ENCODE data around the gene DPP10. TPM values are rescaled to one million over a fixed set of nuclear protein-coding genes. Genes with fewer than 3 reads are reported as not detected.

Gene DPP10
- total RNA-seq, 2 donors from 2014 or later: not detected

GRCh38 chr2:114609203-114609602 lies 166.8 kb downstream of the DPP10 start:
- TF ChIP-seq CTCF (IDR thresholded peaks at IDR 0.05): no peak
- no peak overlapping the region for H3K27ac ChIP-seq
- no peak for DNase-seq (ENCODE audit: low spot score)
- no peaks in the 10 kb centered on the region for H3K9me3 ChIP-seq
- no peak for ATAC-seq (ENCODE audit: insufficient number of reproducible peaks, low FRiP score, low read depth)
- H3K4me1 ChIP-seq (ENCODE audit: control insufficient read depth in 1 of 2, low read depth in 2 of 2): no peaks in the 10 kb centered on the region
- no peaks in the 10 kb centered on the region for H3K36me3 ChIP-seq
- no peak overlapping the region for H3K4me3 ChIP-seq
- H3K27me3 ChIP-seq (replicated peaks; ENCODE audit: insufficient read depth): no peaks in the 10 kb centered on the region

- no peak for DNase-seq (ENCODE audit: low spot score)
- Histone ChIP-seq H3K27ac (no peak overlapping the region), H3K27me3 (replicated peaks; ENCODE audit: insufficient read depth) (no peaks in the 10 kb centered on the region), H3K36me3 (no peaks in the 10 kb centered on the region), H3K9me3 (no peaks in the 10 kb centered on the region), H3K4me1 (ENCODE audit: control insufficient read depth in 1 of 2, low read depth in 2 of 2) (no peaks in the 10 kb centered on the region), H3K4me3 (no peak overlapping the region)
- ATAC-seq (ENCODE audit: insufficient number of reproducible peaks, low FRiP score, low read depth): no peak
- no peak for TF ChIP-seq CTCF (IDR thresholded peaks at IDR 0.05)
Measured at GRCh38 chr2:114609801-114610200, 167.4 kb downstream of the DPP10 start.

- H3K4me1 ChIP-seq (ENCODE audit: control insufficient read depth in 1 of 2, low read depth in 2 of 2): no peaks in the 10 kb centered on the region
- no peak for DNase-seq (ENCODE audit: low spot score)
- ATAC-seq (ENCODE audit: insufficient number of reproducible peaks, low FRiP score, low read depth): no peak
- H3K27ac ChIP-seq: no peak overlapping the region
- H3K27me3 ChIP-seq (replicated peaks; ENCODE audit: insufficient read depth): no peaks in the 10 kb centered on the region
- TF ChIP-seq CTCF (IDR thresholded peaks at IDR 0.05): no peak
- H3K4me3 ChIP-seq: no peak overlapping the region
- H3K36me3 ChIP-seq: no peaks in the 10 kb centered on the region
- no peaks in the 10 kb centered on the region for H3K9me3 ChIP-seq
Measured at GRCh38 chr2:114610677-114611076, 168.2 kb downstream of the DPP10 start.

GRCh38 chr2:114614592-114614991 lies 172.2 kb downstream of the DPP10 start:
- no peak for DNase-seq (ENCODE audit: low spot score)
- H3K36me3 ChIP-seq: no peaks in the 10 kb centered on the region
- no peaks in the 10 kb centered on the region for H3K4me1 ChIP-seq (ENCODE audit: control insufficient read depth in 1 of 2, low read depth in 2 of 2)
- H3K9me3 ChIP-seq: no peaks in the 10 kb centered on the region
- no peak overlapping the region for H3K4me3 ChIP-seq
- no peaks in the 10 kb centered on the region for H3K27me3 ChIP-seq (replicated peaks; ENCODE audit: insufficient read depth)
- H3K27ac ChIP-seq: no peak overlapping the region
- no peak for ATAC-seq (ENCODE audit: insufficient number of reproducible peaks, low FRiP score, low read depth)
- TF ChIP-seq CTCF (IDR thresholded peaks at IDR 0.05): no peak

- no peak for TF ChIP-seq CTCF (IDR thresholded peaks at IDR 0.05)
Measured at GRCh38 chr2:114628481-114628880, 186.0 kb downstream of the DPP10 start.

More at GRCh38 chr2:114628481-114628880, 186.0 kb downstream of the DPP10 start:
- Histone ChIP-seq H3K9me3 (no peaks in the 10 kb centered on the region), H3K36me3 (no peaks in the 10 kb centered on the region), H3K4me3 (no peak overlapping the region), H3K4me1 (ENCODE audit: control insufficient read depth in 1 of 2, low read depth in 2 of 2) (no peaks in the 10 kb centered on the region), H3K27me3 (replicated peaks; ENCODE audit: insufficient read depth) (no peaks in the 10 kb centered on the region), H3K27ac (no peak overlapping the region)
- ATAC-seq (ENCODE audit: insufficient number of reproducible peaks, low FRiP score, low read depth) (no peak), DNase-seq (ENCODE audit: low spot score) (no peak)
